ENCODE results near the gene SERPINB11.

SERPINB11 gene

GRCh38 chr18:63763831-63764600 lies 61.3 kb downstream of the SERPINB11 start:
- H3K27ac ChIP-seq (ENCODE audit: low read depth, low read length) = no peak overlapping the region

GRCh38 chr18:63765837-63766236 lies 63.1 kb downstream of the SERPINB11 start:
- no peak overlapping the region for H3K4me3 ChIP-seq (ENCODE audit: low read length)
- H3K36me3 ChIP-seq (ENCODE audit: insufficient read depth, low read length) = no peaks in the 10 kb centered on the region
- H3K27me3 ChIP-seq (ENCODE audit: insufficient read depth, low read length) = no peaks in the 10 kb centered on the region
- H3K9ac ChIP-seq (ENCODE audit: low read depth, low read length) = no peak overlapping the region
- WGBS = 80% methylated on average over 1 of the region's 2 CpGs
- H3K27ac ChIP-seq (ENCODE audit: low read depth, low read length) = no peak overlapping the region
- no peaks in the 10 kb centered on the region for H3K4me1 ChIP-seq (ENCODE audit: insufficient read depth, low read length)
- no peaks in the 10 kb centered on the region for H3K9me3 ChIP-seq (ENCODE audit: insufficient read depth, low read depth, low read length)

More at GRCh38 chr18:63763831-63764600, 61.3 kb downstream of the SERPINB11 start:
- H3K27me3 ChIP-seq (ENCODE audit: insufficient read depth, low read length) = no peaks in the 10 kb centered on the region
- no peaks in the 10 kb centered on the region for H3K36me3 ChIP-seq (ENCODE audit: insufficient read depth, low read length)
- H3K4me1 ChIP-seq (ENCODE audit: insufficient read depth, low read length) = no peaks in the 10 kb centered on the region
- no peak overlapping the region for H3K9ac ChIP-seq (ENCODE audit: low read depth, low read length)
- WGBS = 88% methylated on average over 2 of the region's 3 CpGs
- H3K9me3 ChIP-seq (ENCODE audit: insufficient read depth, low read depth, low read length) = peaks cover 16% of the 10 kb centered on the region
- no peak overlapping the region for H3K4me3 ChIP-seq (ENCODE audit: low read length)

Measured in HUES64 (cell line).